T-helper 17 cell (primary cell): Measurements from ENCODE around the gene BICC1. TPM values are rescaled to one million over a fixed set of nuclear protein-coding genes. Genes with fewer than 3 reads are reported as not detected.

Source experiments
- ATAC-seq: fragments of 150-1000 bp; cut with Tn5 transposase; 2 replicates; pipeline ENCODE4 v1.10.0; 2021; ENCODE audit warnings: mild to moderate bottlenecking, moderate library complexity
- DNase-seq, 3 donors: peaks; one replicate each; pipeline versions ENCODE4 v3.0.0 to v3.0.0-alpha.2; 2020 to 2021
- H3K9me3 ChIP-seq: one replicate; pipeline ENCODE4 v1.7.0; 2013; ENCODE audit warnings: low read length, mild to moderate bottlenecking; ENCODE audit not compliant: control insufficient read depth, poor library complexity, severe bottlenecking
- H3K27ac Mint-ChIP-seq: one replicate; pipeline ENCODE4 v1.8.0; 2022; ENCODE audit warnings: mild to moderate bottlenecking, moderate library complexity, mixed read lengths
- H3K27me3 Mint-ChIP-seq: one replicate; pipeline ENCODE4 v1.8.0; 2022; ENCODE audit warnings: mixed read lengths
- H3K36me3 Mint-ChIP-seq: one replicate; pipeline ENCODE4 v1.8.0; 2022; ENCODE audit warnings: low read depth, mixed read lengths
- H3K4me1 Mint-ChIP-seq: one replicate; pipeline ENCODE4 v1.8.0; 2022; ENCODE audit warnings: mild to moderate bottlenecking, mixed read lengths
- H3K4me3 Mint-ChIP-seq: one replicate; pipeline ENCODE4 v1.8.0; 2022; ENCODE audit warnings: mild to moderate bottlenecking, moderate library complexity, mixed read lengths
- total RNA-seq, 4 donors: library from RNA in 2 of 4; stranded (reverse) in 2 of 4; gene quantifications; one replicate each; pipeline ENCODE4 v1.2.3 and lab custom pipeline; 2022 to 2026

The BICC1 gene
- total RNA-seq, 2 donors from 2014 or later: not detected

DNA sequence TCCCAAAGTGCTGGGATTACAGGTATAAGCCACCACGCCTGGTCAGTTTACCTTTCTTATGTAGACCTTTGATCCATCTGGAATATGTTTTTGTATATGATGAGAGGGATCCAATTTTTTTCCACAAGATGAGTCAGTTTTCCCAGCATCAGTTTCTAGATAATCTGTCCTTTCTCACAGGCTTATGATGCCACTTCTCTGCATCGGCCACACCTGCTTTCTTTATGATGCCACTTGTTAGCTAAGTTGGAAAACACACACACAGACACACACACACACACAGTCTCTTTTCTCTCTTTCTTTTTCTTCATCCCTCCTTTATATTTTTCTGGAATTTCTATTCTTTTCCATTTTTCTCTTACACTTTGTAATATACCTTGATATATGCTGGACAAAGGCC is 240.8 kb downstream of the BICC1 start:
- H3K4me1 Mint-ChIP-seq: peaks cover 7% of the 10 kb centered on the region
- peaks cover 4% of the 10 kb centered on the region for H3K36me3 Mint-ChIP-seq
- no peaks in the 10 kb centered on the region for H3K9me3 ChIP-seq
- DNase-seq (no peak), ATAC-seq (no peak)
- no peak overlapping the region for H3K27ac Mint-ChIP-seq
- no peak overlapping the region for H3K4me3 Mint-ChIP-seq
- H3K27me3 Mint-ChIP-seq: peaks cover 35% of the 10 kb centered on the region

DNA sequence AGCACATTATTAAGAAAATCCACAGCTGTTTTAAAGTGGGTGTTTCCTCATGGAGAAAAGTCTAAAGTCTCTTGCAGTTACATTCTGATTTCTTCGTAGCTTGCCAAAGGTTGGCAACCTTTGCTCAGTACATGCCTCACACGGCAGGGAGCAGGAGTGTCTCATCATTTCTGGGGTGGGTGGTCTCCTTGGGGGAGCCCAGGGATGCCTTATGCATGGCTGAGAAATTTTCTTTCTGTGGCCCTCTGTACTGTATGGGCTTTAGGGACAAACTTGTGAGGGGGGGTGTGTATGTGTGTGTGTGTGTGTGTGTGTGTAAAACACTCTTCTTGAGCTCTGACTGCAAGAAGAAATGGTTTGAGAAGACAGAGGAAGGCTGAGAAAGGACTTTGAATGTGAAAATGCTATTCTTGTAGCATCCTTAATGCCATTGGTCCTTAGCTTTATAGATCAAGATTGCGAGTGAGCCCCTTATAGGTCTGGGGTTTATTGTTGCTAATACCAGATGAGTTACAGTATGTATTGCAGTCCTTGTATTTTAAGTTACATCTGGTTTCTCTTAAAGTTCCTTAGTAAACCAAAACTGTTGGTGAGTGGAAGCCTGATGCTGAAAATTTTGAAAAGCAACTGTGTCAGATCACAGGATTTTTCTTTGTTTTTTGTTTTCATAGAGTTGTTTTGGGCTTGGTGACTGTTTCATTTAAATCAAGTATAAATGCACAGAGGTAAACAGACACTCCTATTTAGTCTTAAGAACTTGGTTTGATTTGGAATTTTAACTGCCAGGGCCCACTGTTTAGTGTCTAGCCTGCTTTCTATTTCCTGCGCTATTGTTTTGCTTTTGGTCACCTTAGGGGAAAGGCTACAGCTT is 242.0 kb downstream of the BICC1 start:
- Mint-ChIP-seq H3K4me1 (peaks cover 7% of the 10 kb centered on the region), H3K36me3 (peaks cover 4% of the 10 kb centered on the region), H3K27ac (no peak overlapping the region), H3K4me3 (no peak overlapping the region), H3K27me3 (peaks cover 36% of the 10 kb centered on the region)
- DNase-seq: no peak
- H3K9me3 ChIP-seq: no peaks in the 10 kb centered on the region
- ATAC-seq: no peak

DNA sequence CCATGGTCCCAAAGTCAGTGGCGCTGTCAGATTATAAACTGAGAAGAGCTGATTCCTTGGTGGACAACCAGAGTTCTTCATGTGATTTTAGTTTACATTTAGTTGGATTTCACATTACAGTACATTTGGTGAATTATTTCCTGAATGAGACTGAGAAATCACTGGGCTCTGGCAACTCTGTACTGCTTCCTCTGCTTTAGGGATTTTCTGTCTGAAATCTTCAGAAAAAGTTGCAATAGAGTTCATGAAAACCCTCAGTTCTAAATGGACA is 242.6 kb downstream of the BICC1 start:
- Mint-ChIP-seq H3K36me3 (peaks cover 4% of the 10 kb centered on the region), H3K27me3 (peaks cover 36% of the 10 kb centered on the region), H3K27ac (no peak overlapping the region), H3K4me3 (no peak overlapping the region), H3K4me1 (peaks cover 7% of the 10 kb centered on the region)
- ATAC-seq: no peak
- DNase-seq: no peak
- H3K9me3 ChIP-seq: no peaks in the 10 kb centered on the region

GRCh38 chr10:58755677-58756076 is 243.0 kb downstream of the BICC1 start:
- H3K27ac Mint-ChIP-seq: no peak overlapping the region
- peaks cover 36% of the 10 kb centered on the region for H3K27me3 Mint-ChIP-seq
- H3K4me3 Mint-ChIP-seq: no peak overlapping the region
- ATAC-seq (no peak), DNase-seq (no peak)
- H3K36me3 Mint-ChIP-seq: peaks cover 4% of the 10 kb centered on the region
- H3K4me1 Mint-ChIP-seq: peaks cover 7% of the 10 kb centered on the region
- H3K9me3 ChIP-seq: no peaks in the 10 kb centered on the region

DNA sequence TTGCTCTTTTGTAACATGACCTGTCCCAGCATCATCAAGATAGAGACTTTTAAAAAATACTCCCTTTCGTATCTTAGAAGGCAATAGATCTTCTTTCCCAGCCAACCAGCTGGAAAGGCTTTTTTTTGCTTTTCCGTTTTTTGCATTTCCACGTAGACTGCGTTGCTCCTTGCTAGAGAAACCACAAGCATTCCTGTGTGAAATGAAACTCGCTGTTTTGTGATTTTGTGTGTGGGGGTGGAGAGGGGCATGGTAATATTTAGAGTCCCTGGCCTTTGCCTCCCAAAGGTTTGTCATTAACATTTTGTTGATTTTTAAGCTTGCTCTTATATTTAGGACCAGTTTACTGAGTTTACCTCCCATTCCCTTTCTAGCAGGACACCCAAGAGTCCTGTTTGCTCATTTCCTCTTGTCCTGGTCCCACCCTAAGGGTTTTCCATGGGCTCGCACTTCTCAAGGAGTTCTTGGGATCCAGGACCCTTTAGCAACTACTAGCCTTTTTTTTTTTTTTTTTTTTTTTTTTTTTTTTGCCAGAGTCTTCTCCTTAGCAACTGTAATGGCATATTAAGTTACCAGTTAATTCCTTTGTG is 243.6 kb downstream of the BICC1 start:
- Mint-ChIP-seq H3K27ac (no peak overlapping the region), H3K27me3 (peaks cover 36% of the 10 kb centered on the region), H3K4me3 (no peak overlapping the region), H3K36me3 (peaks cover 4% of the 10 kb centered on the region), H3K4me1 (peaks cover 7% of the 10 kb centered on the region)
- no peak for DNase-seq
- no peak for ATAC-seq
- H3K9me3 ChIP-seq: no peaks in the 10 kb centered on the region

DNA sequence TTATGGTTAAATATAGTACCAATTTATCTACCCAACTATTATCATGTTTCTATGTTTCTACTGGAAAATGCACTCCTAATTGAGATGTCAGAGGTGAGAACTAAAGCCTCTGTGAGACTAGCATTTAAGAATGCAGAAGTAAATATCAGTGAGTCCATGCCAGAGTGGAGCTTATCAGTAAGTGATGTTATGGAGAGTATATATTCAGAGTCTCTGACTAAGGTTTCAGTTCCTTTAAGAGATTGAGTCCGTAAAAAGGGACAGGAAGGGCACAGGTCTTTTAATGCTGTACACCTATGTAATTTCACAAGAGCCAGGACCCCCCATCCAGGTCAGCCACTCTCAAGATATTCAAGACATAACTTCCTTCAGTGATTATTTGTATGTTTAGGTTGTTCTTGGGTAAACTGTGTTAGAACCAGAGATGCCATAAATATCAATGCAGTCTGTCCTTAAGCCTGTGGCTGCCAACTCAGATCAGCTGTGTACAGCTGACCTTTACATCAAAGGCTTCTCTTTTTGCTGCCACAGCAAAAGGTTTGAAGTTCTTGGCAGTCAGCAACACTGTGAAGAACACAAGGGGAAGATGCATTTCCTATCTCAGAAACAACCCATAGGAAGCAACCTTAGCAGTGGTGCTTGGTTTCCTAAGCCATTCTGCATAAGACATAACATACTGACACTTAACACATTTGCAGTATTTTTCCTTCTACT is 244.8 kb downstream of the BICC1 start:
- ATAC-seq: no peak
- Mint-ChIP-seq H3K27me3 (peaks cover 37% of the 10 kb centered on the region), H3K4me1 (peaks cover 7% of the 10 kb centered on the region), H3K4me3 (no peak overlapping the region), H3K36me3 (peaks cover 4% of the 10 kb centered on the region), H3K27ac (no peak overlapping the region)
- no peaks in the 10 kb centered on the region for H3K9me3 ChIP-seq
- DNase-seq: no peak

- DNase-seq (no peak), ATAC-seq (no peak)
- H3K36me3 Mint-ChIP-seq: peaks cover 4% of the 10 kb centered on the region
- H3K4me3 Mint-ChIP-seq: no peak overlapping the region
- H3K4me1 Mint-ChIP-seq: peaks cover 7% of the 10 kb centered on the region
- H3K27me3 Mint-ChIP-seq: peaks cover 34% of the 10 kb centered on the region
- no peak overlapping the region for H3K27ac Mint-ChIP-seq
- H3K9me3 ChIP-seq: no peaks in the 10 kb centered on the region
Observed at GRCh38 chr10:58758321-58758720, 245.6 kb downstream of the BICC1 start.

GRCh38 chr10:58764087-58764747 is 251.5 kb downstream of the BICC1 start:
- H3K4me1 Mint-ChIP-seq: no peaks in the 10 kb centered on the region
- no peaks in the 10 kb centered on the region for H3K9me3 ChIP-seq
- no peaks in the 10 kb centered on the region for H3K36me3 Mint-ChIP-seq
- DNase-seq (no peak), ATAC-seq (no peak)
- no peak overlapping the region for H3K27ac Mint-ChIP-seq
- H3K27me3 Mint-ChIP-seq: peaks cover 16% of the 10 kb centered on the region
- H3K4me3 Mint-ChIP-seq: no peak overlapping the region

DNA sequence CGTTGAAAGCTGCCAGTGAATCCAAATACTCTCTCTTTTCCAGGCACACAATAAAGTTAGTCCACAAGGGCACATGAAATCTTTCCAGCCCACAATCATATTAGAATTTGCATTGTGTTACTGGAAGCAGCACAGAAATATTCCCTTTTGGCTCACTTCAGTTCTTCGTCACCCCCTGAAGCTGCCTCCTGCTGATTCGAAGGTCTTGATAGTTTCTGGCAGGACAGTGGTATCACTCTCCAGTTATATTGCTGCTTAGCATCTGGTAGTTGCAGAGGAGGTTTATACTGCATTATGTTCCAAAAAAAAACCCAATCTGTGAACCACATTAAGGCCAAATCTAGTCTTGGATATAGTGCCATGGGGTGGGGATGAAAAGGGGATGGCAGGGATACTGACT is 253.2 kb downstream of the BICC1 start:
- H3K27me3 Mint-ChIP-seq: peaks cover 16% of the 10 kb centered on the region
- H3K4me1 Mint-ChIP-seq: no peaks in the 10 kb centered on the region
- no peak overlapping the region for H3K27ac Mint-ChIP-seq
- no peaks in the 10 kb centered on the region for H3K9me3 ChIP-seq
- DNase-seq (no peak), ATAC-seq (no peak)
- H3K4me3 Mint-ChIP-seq: no peak overlapping the region
- H3K36me3 Mint-ChIP-seq: no peaks in the 10 kb centered on the region

- Mint-ChIP-seq H3K4me3 (no peak overlapping the region), H3K36me3 (no peaks in the 10 kb centered on the region), H3K27me3 (peaks cover 11% of the 10 kb centered on the region), H3K27ac (no peak overlapping the region), H3K4me1 (no peaks in the 10 kb centered on the region)
- ATAC-seq (no peak), DNase-seq (no peak)
- H3K9me3 ChIP-seq: no peaks in the 10 kb centered on the region
Observed at GRCh38 chr10:58767652-58768051, 255.0 kb downstream of the BICC1 start.

- no peak for ATAC-seq
- H3K9me3 ChIP-seq: no peaks in the 10 kb centered on the region
- Mint-ChIP-seq H3K36me3 (no peaks in the 10 kb centered on the region), H3K4me1 (no peaks in the 10 kb centered on the region), H3K4me3 (no peak overlapping the region), H3K27ac (no peak overlapping the region), H3K27me3 (peaks cover 10% of the 10 kb centered on the region)
- no peak for DNase-seq
Observed at GRCh38 chr10:58771863-58772262, 259.2 kb downstream of the BICC1 start.

DNA sequence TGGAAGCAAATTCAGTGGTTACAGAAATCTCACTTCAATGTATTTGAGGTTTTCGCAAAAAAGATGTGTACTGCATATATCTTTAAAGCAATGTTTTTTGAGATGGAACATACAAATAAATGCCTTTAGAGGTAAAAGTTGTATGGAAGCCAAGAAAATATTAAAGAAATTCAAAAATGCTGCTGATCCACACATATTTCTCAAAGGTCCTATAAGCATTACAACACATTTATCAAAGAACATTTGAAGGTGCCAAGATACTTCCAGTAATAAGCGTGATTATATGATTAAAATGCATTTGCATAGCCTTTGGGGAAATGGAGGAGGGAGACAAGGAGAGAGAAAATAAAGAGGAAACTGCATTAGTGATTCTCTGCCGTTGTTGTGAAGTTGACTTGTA is 260.1 kb downstream of the BICC1 start:
- no peak overlapping the region for H3K4me3 Mint-ChIP-seq
- H3K27ac Mint-ChIP-seq: no peak overlapping the region
- H3K27me3 Mint-ChIP-seq: peaks cover 18% of the 10 kb centered on the region
- no peaks in the 10 kb centered on the region for H3K9me3 ChIP-seq
- no peak for DNase-seq
- no peaks in the 10 kb centered on the region for H3K4me1 Mint-ChIP-seq
- ATAC-seq: no peak
- H3K36me3 Mint-ChIP-seq: no peaks in the 10 kb centered on the region

GRCh38 chr10:58773341-58773740 is 260.7 kb downstream of the BICC1 start:
- Mint-ChIP-seq H3K4me3 (no peak overlapping the region), H3K27ac (no peak overlapping the region), H3K4me1 (no peaks in the 10 kb centered on the region), H3K27me3 (peaks cover 19% of the 10 kb centered on the region), H3K36me3 (no peaks in the 10 kb centered on the region)
- no peaks in the 10 kb centered on the region for H3K9me3 ChIP-seq
- ATAC-seq: no peak
- DNase-seq: no peak
